ENCODE results near the gene LAMA3. TPM values are rescaled to one million over a fixed set of nuclear protein-coding genes. Genes with fewer than 3 reads are reported as not detected.

Gene LAMA3
- total and polyA plus RNA-seq, 10 of the 15 experiments (the other 5 are each of a cell fraction or from before 2014, with no cell fraction given): 0.37 to 6.5 (median 5.4) TPM

GRCh38 chr18:23916338-23916737, 227.1 kb downstream of the LAMA3 start (continued):
- TF ChIP-seq E2F8 (IDR thresholded peaks at IDR 0.05; ENCODE audit: low read depth, partially characterized antibody): no peak
- no peak for TF ChIP-seq POLR2AphosphoS5 (IDR thresholded peaks at IDR 0.05; ENCODE audit: low read length)
- TF ChIP-seq SMAD1 (IDR thresholded peaks at IDR 0.05; ENCODE audit: low read depth, partially characterized antibody): no peak
- TF ChIP-seq POLR2AphosphoS2 (IDR thresholded peaks at IDR 0.05; ENCODE audit: low read depth, low read length): no peak
- no peak for TF ChIP-seq PKNOX1 (IDR thresholded peaks at IDR 0.05)

GRCh38 chr18:23918395-23919032, 229.3 kb downstream of the LAMA3 start:
- BruUV-seq (replicated peaks): no TSS peak
- Histone ChIP-seq H3K9ac (ENCODE audit: control insufficient read depth, insufficient read depth, low read length) (no peak overlapping the region), H3K9me3 (replicated peaks; ENCODE audit: control insufficient read depth, insufficient read depth, low read length) (no peaks in the 10 kb centered on the region), H3K27ac (ENCODE audit: control insufficient read depth, insufficient read depth) (no peak overlapping the region), H4K20me1 (ENCODE audit: control insufficient read depth, insufficient read depth) (no peaks in the 10 kb centered on the region), H3K4me2 (ENCODE audit: control insufficient read depth, insufficient read depth) (no peak overlapping the region), H2AFZ (ENCODE audit: control insufficient read depth, low read depth, low read length) (peak overlapping the region; percentile 39; the same call in 1 of the 2 replicates), H3K4me1 (ENCODE audit: control insufficient read depth, insufficient read depth, low read length) (no peaks in the 10 kb centered on the region), H3K36me3 (ENCODE audit: control insufficient read depth in 2 of 2, insufficient read depth in 2 of 2, low read length in 1 of 2) (no peaks in the 10 kb centered on the region), H3K79me2 (ENCODE audit: control insufficient read depth, insufficient read depth, low read length) (no peaks in the 10 kb centered on the region), H3K4me3 (no peak overlapping the region), H3K27me3 (replicated peaks in 1 of 2; ENCODE audit: control insufficient read depth in 2 of 2, insufficient read depth in 2 of 2, low read length in 1 of 2) (no peaks in the 10 kb centered on the region; a peak in 1 of 4 replicates)
- RAD21 ChIA-PET (ENCODE audit: unreplicated experiment): interaction anchor here (0.8 to 1.8 kb wide), 12 partner anchors 9 to 294 kb away, joined by 3 to 10 read pairs (median 4); no protein-coding TSS in a partner anchor
- no peak for DNase-seq (ENCODE audit: low read depth, low spot score)
- peak; percentile 95 for ATAC-seq
- CTCF ChIA-PET: interaction anchor here (0.5 to 3.4 kb wide), 47 partner anchors 8 to 1120 kb away, joined by 3 to 20 read pairs (median 4); partner anchors contain the start of gene CABYR
- in situ Hi-C loops (cut with MboI) (no loop called here), intact Hi-C loops (cut with micrococcal nuclease; ENCODE audit: unreplicated experiment) (loop anchor here (1.0 to 10.0 kb wide), 5 partner anchors 91 to 296 kb away; no protein-coding TSS in a partner anchor)
- WGBS (ENCODE audit: insufficient coverage, insufficient replicate concordance, low lambda C conversion rate, missing lambda C conversion rate): 21% methylated on average over 10 of the region's 10 CpGs
- POLR2A ChIA-PET: interaction anchor here (0.5 to 1.4 kb wide), 2 partner anchors 9 to 395 kb away, joined by 4 read pairs; no protein-coding TSS in a partner anchor
- SMC1A ChIA-PET (ENCODE audit: uncharacterized antibody, unreplicated experiment): interaction anchor here (0.6 to 2.8 kb wide), 23 partner anchors 8 to 376 kb away, joined by 3 to 11 read pairs (median 5); no protein-coding TSS in a partner anchor
- FAIRE-seq: peak; percentile 84
- TF ChIP-seq RAD21 (IDR thresholded peaks at IDR 0.05; ENCODE audit: insufficient read depth, low read depth, low read length) (peak; percentile 87), BACH1 (IDR thresholded peaks at IDR 0.05; ENCODE audit: borderline replicate concordance) (no peak), RCOR1 (conservative IDR thresholded peaks at IDR 0.05; ENCODE audit: low read depth, low read length) (no peak), POU2F2 (IDR thresholded peaks at IDR 0.05; ENCODE audit: borderline replicate concordance, low read depth, low read length) (no peak), ZNF207 (IDR thresholded peaks at IDR 0.05; ENCODE audit: borderline replicate concordance) (no peak), JUNB (IDR thresholded peaks at IDR 0.05) (0 out of 2 replicates have a peak, but pooled peaks have one; percentile 15), SMC3 (IDR thresholded peaks at IDR 0.05; ENCODE audit: borderline replicate concordance, low read length) (peak; percentile 78), BCL3 (IDR thresholded peaks at IDR 0.05; ENCODE audit: borderline replicate concordance, insufficient read depth, low read depth, low read length, poor library complexity, severe bottlenecking) (no peak), NFYB (IDR thresholded peaks at IDR 0.05; ENCODE audit: insufficient read depth, low read depth, low read length) (no peak)

All from GM12878 (cell line).